Smooth muscle cell (in vitro differentiated cells): ENCODE measurements around the gene MX1. TPM values are rescaled to one million over a fixed set of nuclear protein-coding genes. Genes with fewer than 3 reads are reported as not detected.

ENCODE experiments used
- DNase-seq: peaks from one replicate; lab custom pipeline; 2025; ENCODE audit not compliant: unreplicated experiment; lab: John Stamatoyannopoulos, UW
- H2AFZ ChIP-seq: fragments of 200-600 bp; sonication (generic); 2 replicates; pipeline ENCODE4 v1.6.0; 2016; ENCODE audit warnings: antibody characterized with exemption, low read depth, mild to moderate bottlenecking
- H3F3A ChIP-seq: fragments of 200-600 bp; sonication (generic); 2 replicates; pipeline ENCODE4 v1.6.0; 2017; ENCODE audit warnings: antibody characterized with exemption, low read depth
- H3K27ac ChIP-seq: fragments of 200-600 bp; sonication (generic); 2 replicates; pipeline ENCODE4 v1.5.1; 2016; ENCODE audit warnings: low read depth, mild to moderate bottlenecking
- H3K27me3 ChIP-seq: fragments of 200-600 bp; sonication (generic); 2 replicates; pipeline ENCODE4 v1.6.1; 2016; ENCODE audit warnings: low read depth, mild to moderate bottlenecking
- H3K36me3 ChIP-seq: fragments of 200-600 bp; sonication (generic); 2 replicates; pipeline ENCODE4 v1.5.1; 2016; ENCODE audit warnings: low read depth
- H3K4me1 ChIP-seq: fragments of 200-600 bp; sonication (generic); 2 replicates; pipeline ENCODE4 v1.5.1; 2016; ENCODE audit warnings: low read depth
- H3K4me2 ChIP-seq: fragments of 200-600 bp; sonication (generic); 2 replicates; pipeline ENCODE4 v1.6.0; 2016; ENCODE audit warnings: mild to moderate bottlenecking
- H3K4me3 ChIP-seq: fragments of 200-600 bp; sonication (generic); 2 replicates; pipeline ENCODE4 v1.5.1; 2016; ENCODE audit warnings: mild to moderate bottlenecking
- H3K79me2 ChIP-seq: fragments of 200-600 bp; sonication (generic); 2 replicates; pipeline ENCODE4 v1.6.0; 2016; ENCODE audit warnings: low read depth, mild to moderate bottlenecking
- H3K9ac ChIP-seq: fragments of 200-600 bp; sonication (generic); 2 replicates; pipeline ENCODE4 v1.6.0; 2016; ENCODE audit warnings: low read depth
- H3K9me3 ChIP-seq: fragments of 200-600 bp; sonication (generic); replicated peaks from 2 replicates; pipeline ENCODE4 v1.5.1; 2016; ENCODE audit warnings: low read depth
- H4K20me1 ChIP-seq: fragments of 200-600 bp; sonication (generic); 2 replicates; pipeline ENCODE4 v1.6.0; 2016; ENCODE audit warnings: low read depth
- WGBS: methylation state at CpG from one replicate; pipeline ENCODE4 v1.1.7; 2016; ENCODE audit warnings: low lambda C conversion rate; 5-methylcytosine and 5-hydroxymethylcytosine counted together
- polyA plus RNA-seq: library from polyadenylated mRNA; unstranded; fragments of >200 nt; fragmentation: Nextera tagmentation; extraction: Ambion mirVana; gene quantifications from 2 replicates; pipeline ENCODE4 v1.2.1, GENCODE V29; 2016
- total RNA-seq: library from RNA; depleted of rRNA; stranded (reverse); fragments of >200 nt; gene quantifications from 2 replicates; pipeline ENCODE4 v1.2.3, GENCODE V29; 2014
- TF ChIP-seq, protein P1 (sequence below): fragments of 200-600 bp; sonication (generic); IDR thresholded peaks from 2 replicates; pipeline ENCODE4 v1.5.1; 2017; ENCODE audit warnings: borderline replicate concordance, mild to moderate bottlenecking, antibody characterized with exemption; ENCODE audit not compliant: insufficient read depth, poor library complexity, severe bottlenecking

MX1 gene, protein sequence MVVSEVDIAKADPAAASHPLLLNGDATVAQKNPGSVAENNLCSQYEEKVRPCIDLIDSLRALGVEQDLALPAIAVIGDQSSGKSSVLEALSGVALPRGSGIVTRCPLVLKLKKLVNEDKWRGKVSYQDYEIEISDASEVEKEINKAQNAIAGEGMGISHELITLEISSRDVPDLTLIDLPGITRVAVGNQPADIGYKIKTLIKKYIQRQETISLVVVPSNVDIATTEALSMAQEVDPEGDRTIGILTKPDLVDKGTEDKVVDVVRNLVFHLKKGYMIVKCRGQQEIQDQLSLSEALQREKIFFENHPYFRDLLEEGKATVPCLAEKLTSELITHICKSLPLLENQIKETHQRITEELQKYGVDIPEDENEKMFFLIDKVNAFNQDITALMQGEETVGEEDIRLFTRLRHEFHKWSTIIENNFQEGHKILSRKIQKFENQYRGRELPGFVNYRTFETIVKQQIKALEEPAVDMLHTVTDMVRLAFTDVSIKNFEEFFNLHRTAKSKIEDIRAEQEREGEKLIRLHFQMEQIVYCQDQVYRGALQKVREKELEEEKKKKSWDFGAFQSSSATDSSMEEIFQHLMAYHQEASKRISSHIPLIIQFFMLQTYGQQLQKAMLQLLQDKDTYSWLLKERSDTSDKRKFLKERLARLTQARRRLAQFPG
- 1.3 and 4.6 TPM in 2 replicates for total RNA-seq
- 2.0 and 3.5 TPM in 2 replicates for polyA plus RNA-seq

DNA sequence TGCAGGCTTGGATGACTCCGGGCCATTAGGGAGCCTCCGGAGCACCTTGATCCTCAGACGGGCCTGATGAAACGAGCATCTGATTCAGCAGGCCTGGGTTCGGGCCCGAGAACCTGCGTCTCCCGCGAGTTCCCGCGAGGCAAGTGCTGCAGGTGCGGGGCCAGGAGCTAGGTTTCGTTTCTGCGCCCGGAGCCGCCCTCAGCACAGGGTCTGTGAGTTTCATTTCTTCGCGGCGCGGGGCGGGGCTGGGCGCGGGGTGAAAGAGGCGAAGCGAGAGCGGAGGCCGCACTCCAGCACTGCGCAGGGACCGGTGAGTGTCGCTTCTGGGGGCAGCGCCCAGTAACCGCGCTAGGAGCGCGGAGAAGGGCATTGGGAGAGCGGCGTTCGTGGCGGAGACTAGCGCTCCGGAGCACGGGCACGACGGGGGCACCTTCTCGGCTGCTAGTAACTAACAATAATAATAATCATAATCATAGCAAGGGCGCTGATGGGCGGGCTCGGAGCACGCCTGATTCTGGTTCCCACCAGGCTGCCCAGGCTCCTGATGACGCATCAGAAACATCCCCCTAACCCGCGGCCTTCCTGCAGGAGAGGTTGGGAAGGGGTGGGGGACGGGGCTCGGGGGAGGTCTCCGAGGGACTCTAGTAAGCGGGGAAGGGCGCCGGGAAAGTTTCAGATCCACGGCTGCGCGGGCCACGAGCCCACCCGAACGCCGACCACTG lies at the start of gene MX1:
TSS of gene MX1 (plus strand) at position 286 of the 722 bp plus-strand sequence. CDS start 5,832 bp downstream, outside the sequence.
- no peak for DNase-seq
- WGBS: 9% methylated on average over 64 of the region's 65 CpGs

DNA sequence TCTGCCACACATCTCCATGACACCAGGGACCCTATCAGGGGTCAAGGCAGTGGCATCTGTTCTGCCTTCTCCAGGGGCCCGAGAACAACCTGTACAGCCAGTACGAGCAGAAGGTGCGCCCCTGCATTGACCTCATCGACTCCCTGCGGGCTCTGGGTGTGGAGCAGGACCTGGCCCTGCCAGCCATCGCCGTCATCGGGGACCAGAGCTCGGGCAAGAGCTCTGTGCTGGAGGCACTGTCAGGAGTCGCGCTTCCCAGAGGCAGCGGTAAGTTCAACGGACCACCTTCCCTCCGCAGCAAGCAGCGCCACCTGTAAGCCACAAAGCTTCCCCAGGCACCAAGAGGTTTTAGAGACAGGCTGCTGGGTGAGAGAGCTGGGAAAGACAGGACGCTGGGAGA lies 48.3 kb upstream of the MX1 start:
- Histone ChIP-seq H3K4me1 (no peaks in the 10 kb centered on the region), H3K27me3 (no peaks in the 10 kb centered on the region), H3K4me3 (no peak overlapping the region), H3K4me2 (no peak overlapping the region), H2AFZ (no peak overlapping the region), H3K9ac (no peak overlapping the region), H3F3A (no peaks in the 10 kb centered on the region), H3K79me2 (no peaks in the 10 kb centered on the region), H3K36me3 (no peaks in the 10 kb centered on the region), H4K20me1 (no peaks in the 10 kb centered on the region), H3K27ac (no peak overlapping the region), H3K9me3 (no peaks in the 10 kb centered on the region)
- DNase-seq: no peak
- WGBS: 79% methylated on average over 16 of the region's 16 CpGs
- TF ChIP-seq, protein P1, sequence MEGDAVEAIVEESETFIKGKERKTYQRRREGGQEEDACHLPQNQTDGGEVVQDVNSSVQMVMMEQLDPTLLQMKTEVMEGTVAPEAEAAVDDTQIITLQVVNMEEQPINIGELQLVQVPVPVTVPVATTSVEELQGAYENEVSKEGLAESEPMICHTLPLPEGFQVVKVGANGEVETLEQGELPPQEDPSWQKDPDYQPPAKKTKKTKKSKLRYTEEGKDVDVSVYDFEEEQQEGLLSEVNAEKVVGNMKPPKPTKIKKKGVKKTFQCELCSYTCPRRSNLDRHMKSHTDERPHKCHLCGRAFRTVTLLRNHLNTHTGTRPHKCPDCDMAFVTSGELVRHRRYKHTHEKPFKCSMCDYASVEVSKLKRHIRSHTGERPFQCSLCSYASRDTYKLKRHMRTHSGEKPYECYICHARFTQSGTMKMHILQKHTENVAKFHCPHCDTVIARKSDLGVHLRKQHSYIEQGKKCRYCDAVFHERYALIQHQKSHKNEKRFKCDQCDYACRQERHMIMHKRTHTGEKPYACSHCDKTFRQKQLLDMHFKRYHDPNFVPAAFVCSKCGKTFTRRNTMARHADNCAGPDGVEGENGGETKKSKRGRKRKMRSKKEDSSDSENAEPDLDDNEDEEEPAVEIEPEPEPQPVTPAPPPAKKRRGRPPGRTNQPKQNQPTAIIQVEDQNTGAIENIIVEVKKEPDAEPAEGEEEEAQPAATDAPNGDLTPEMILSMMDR: no peak

More for the DNA sequence above, at the start of gene MX1:
- no peaks in the 10 kb centered on the region for H4K20me1 ChIP-seq
- no peaks in the 10 kb centered on the region for H3K79me2 ChIP-seq
- no peaks in the 10 kb centered on the region for H3K36me3 ChIP-seq
- peaks cover 59% of the 10 kb centered on the region for H3K27me3 ChIP-seq
- H3K9me3 ChIP-seq: no peaks in the 10 kb centered on the region
- no peaks in the 10 kb centered on the region for H3F3A ChIP-seq
- H3K4me3 ChIP-seq: peak within 1 kb of the TSS; percentile 69
- no peak within 1 kb of the TSS for H3K9ac ChIP-seq
- H2AFZ ChIP-seq: peak within 1 kb of the TSS; percentile 82
- no peak within 1 kb of the TSS for H3K27ac ChIP-seq
- TF ChIP-seq, protein P1: no peak
- H3K4me1 ChIP-seq: no peaks in the 10 kb centered on the region
- peak within 1 kb of the TSS; percentile 92 for H3K4me2 ChIP-seq

DNA sequence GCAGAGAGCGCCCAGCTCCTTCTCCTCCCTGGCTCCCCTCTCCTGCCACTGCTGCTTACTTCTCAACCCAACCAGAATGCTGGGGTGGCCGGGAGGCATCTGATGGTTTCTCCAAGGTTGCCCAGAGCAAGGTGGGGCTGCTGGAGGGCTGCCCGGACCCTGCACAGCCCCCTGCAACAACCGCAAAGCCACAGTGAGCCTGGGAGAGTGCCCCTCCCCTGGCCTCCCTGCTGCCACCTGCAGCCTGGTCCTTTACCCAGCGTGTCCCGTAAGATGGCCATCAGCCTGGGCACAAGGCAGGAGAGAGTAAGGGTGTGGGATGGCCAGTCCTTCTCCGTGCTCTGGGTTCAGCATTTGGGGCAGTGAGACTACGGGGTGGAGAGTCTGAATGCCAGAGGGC lies 47.2 kb upstream of the MX1 start:
- no peak overlapping the region for H2AFZ ChIP-seq
- TF ChIP-seq, protein P1: no peak
- H3K79me2 ChIP-seq: no peaks in the 10 kb centered on the region
- H3K4me3 ChIP-seq: no peak overlapping the region
- DNase-seq: no peak
- no peaks in the 10 kb centered on the region for H3K4me1 ChIP-seq
- no peak overlapping the region for H3K9ac ChIP-seq
- WGBS: 78% methylated on average over 8 of the region's 8 CpGs
- no peak overlapping the region for H3K4me2 ChIP-seq
- H3K9me3 ChIP-seq: no peaks in the 10 kb centered on the region
- no peak overlapping the region for H3K27ac ChIP-seq
- no peaks in the 10 kb centered on the region for H4K20me1 ChIP-seq
- H3K36me3 ChIP-seq: no peaks in the 10 kb centered on the region
- no peaks in the 10 kb centered on the region for H3F3A ChIP-seq
- no peaks in the 10 kb centered on the region for H3K27me3 ChIP-seq
